H1 (cell line): ENCODE results near the gene OR4A15. TPM values are rescaled to one million over a fixed set of nuclear protein-coding genes. Genes with fewer than 3 reads are reported as not detected.

Source experiments
- CTCF ChIA-PET: fragments of 300-600 bp; sonication (Branson Sonifier 250); formaldehyde crosslinking; loops from one replicate; lab custom pipeline; 2021; ENCODE audit not compliant: partially characterized antibody; lab: Charles Lee
- POLR2A ChIA-PET: fragments of 300-600 bp; sonication (Branson Sonifier 250); formaldehyde crosslinking; loops from one replicate; lab custom pipeline; 2021; ENCODE audit warnings: inconsistent platforms; ENCODE audit not compliant: partially characterized antibody; lab: Charles Lee
- DNase-seq, 2 experiments: peaks; one replicate each; pipeline versions ENCODE4 v3.0.0 to v3.0.0-alpha.2; 2010 to 2022; ENCODE audit warnings: low spot score in 2 of 2, low read depth in 1 of 2, mixed read lengths in 1 of 2
- FAIRE-seq: peaks from 2 replicates; lab custom pipeline; 2011; peaks lifted over from hg19 to GRCh38; lab: Jason Lieb, UNC
- H2AFZ ChIP-seq: 2 replicates; pipeline ENCODE4 v1.8.1; 2012; ENCODE audit warnings: low read length, inconsistent platforms
- H2AK5ac ChIP-seq: 2 replicates; pipeline ENCODE4 v1.6.1; 2013; ENCODE audit warnings: low read depth, low read length
- H2BK120ac ChIP-seq: replicated peaks from 2 replicates; pipeline ENCODE3; 2013; ENCODE audit warnings: low read depth, low read length, inconsistent platforms
- H2BK12ac ChIP-seq: 2 replicates; pipeline ENCODE4 v1.6.1; 2013; ENCODE audit warnings: low read depth, low read length
- H2BK15ac ChIP-seq: 2 replicates; pipeline ENCODE4 v1.6.1; 2013; ENCODE audit warnings: low read length
- H2BK20ac ChIP-seq: 2 replicates; pipeline ENCODE4 v1.6.1; 2013; ENCODE audit warnings: low read length
- H2BK5ac ChIP-seq: 2 replicates; pipeline ENCODE4 v1.6.1; 2013; ENCODE audit warnings: low read depth, low read length
- H3K14ac ChIP-seq: 2 replicates; pipeline ENCODE4 v1.6.1; 2013; ENCODE audit warnings: inconsistent platforms; ENCODE audit not compliant: insufficient read length
- H3K18ac ChIP-seq: 2 replicates; pipeline ENCODE4 v1.6.1; 2013; ENCODE audit warnings: low read length; ENCODE audit errors: extremely low read depth
- H3K23ac ChIP-seq: 2 replicates; pipeline ENCODE4 v1.6.1; 2013; ENCODE audit warnings: inconsistent platforms; ENCODE audit not compliant: insufficient read length
- H3K23me2 ChIP-seq: 2 replicates; pipeline ENCODE4 v1.6.1; 2013; ENCODE audit warnings: low read depth, low read length
- H3K27ac ChIP-seq: 2 replicates; pipeline ENCODE4 v1.6.1; 2011; ENCODE audit warnings: low read depth, low read length, inconsistent platforms
- H3K27me3 ChIP-seq, 4 experiments: replicated peaks in 1 of 4; 1 replicate in 1 of 4; 2 replicates in 3 of 4; pipeline versions ENCODE4 v1.6.1 to v1.8.1; 2011 to 2013; ENCODE audit warnings: low read length in 3 of 4, mild to moderate bottlenecking in 3 of 4, inconsistent platforms in 2 of 4, mixed read lengths in 2 of 4, moderate library complexity in 1 of 4; ENCODE audit not compliant: control insufficient read depth in 3 of 4, insufficient read depth in 3 of 4; ENCODE audit errors: extremely low read depth in 1 of 4
- H3K36me3 ChIP-seq, 4 experiments: 2 replicates each; pipeline versions ENCODE4 v1.6.1 to v1.8.1; 2011 to 2013; ENCODE audit warnings: mild to moderate bottlenecking in 4 of 4, low read length in 3 of 4, moderate library complexity in 2 of 4, control low read depth in 1 of 4, inconsistent platforms in 1 of 4; ENCODE audit not compliant: insufficient read depth in 4 of 4, control insufficient read depth in 2 of 4
- H3K4ac ChIP-seq: replicated peaks from 2 replicates; pipeline ENCODE3; 2013; ENCODE audit warnings: low read length, low read depth, mixed read lengths, inconsistent platforms; ENCODE audit not compliant: insufficient read length
- H3K4me1 ChIP-seq, 4 experiments: replicated peaks in 1 of 4; 1 replicate in 1 of 4; 2 replicates in 3 of 4; pipeline versions ENCODE4 v1.6.1 to v1.8.1; 2011 to 2013; ENCODE audit warnings: low read length in 3 of 4, inconsistent platforms in 2 of 4, mixed read lengths in 1 of 4; ENCODE audit not compliant: insufficient read depth in 4 of 4, control insufficient read depth in 3 of 4
- H3K4me2 ChIP-seq, 2 experiments: 2 replicates each; pipeline versions ENCODE4 v1.6.1 to v1.8.1; 2011 to 2013; ENCODE audit warnings: low read depth in 2 of 2, low read length in 2 of 2, control low read depth in 1 of 2, inconsistent platforms in 1 of 2, mild to moderate bottlenecking in 1 of 2; ENCODE audit not compliant: insufficient read depth in 1 of 2
- H3K4me3 ChIP-seq, 4 experiments: fragments of 200-600, 300-600 bp in 1 of 4; sonication (generic), shearing (Covaris generic), sonication (Bioruptor Twin) in 1 of 4; 2 replicates each; pipeline versions ENCODE4 v1.5.1 to v1.8.1; 2011 to 2016; ENCODE audit warnings: low read length in 4 of 4, low read depth in 3 of 4, control low read depth in 2 of 4, inconsistent platforms in 2 of 4, mild to moderate bottlenecking in 2 of 4, mixed read lengths in 1 of 4, moderate library complexity in 1 of 4; ENCODE audit not compliant: insufficient read depth in 2 of 4; ENCODE audit errors: extremely low read depth in 1 of 4
- H3K56ac ChIP-seq: replicated peaks from 2 replicates; pipeline ENCODE3; 2013; ENCODE audit warnings: low read depth, mild to moderate bottlenecking, mixed read lengths, low read length, inconsistent platforms; ENCODE audit not compliant: insufficient read length
- H3K79me1 ChIP-seq: 2 replicates; pipeline ENCODE4 v1.6.1; 2013; ENCODE audit warnings: low read depth, low read length, control low read depth
- H3K79me2 ChIP-seq, 2 experiments: 2 replicates each; pipeline versions ENCODE4 v1.6.1 to v1.8.1; 2012 to 2013; ENCODE audit warnings: low read length in 2 of 2, mild to moderate bottlenecking in 2 of 2, inconsistent platforms in 1 of 2; ENCODE audit not compliant: insufficient read depth in 2 of 2, control insufficient read depth in 1 of 2
- H3K9ac ChIP-seq, 4 experiments: replicated peaks in 1 of 4; 1 replicate in 1 of 4; 2 replicates in 3 of 4; pipeline versions ENCODE4 v1.6.1 to v1.8.1; 2011 to 2013; ENCODE audit warnings: low read depth in 3 of 4, low read length in 3 of 4, control low read depth in 2 of 4, mild to moderate bottlenecking in 2 of 4, moderate library complexity in 2 of 4, inconsistent platforms in 1 of 4; ENCODE audit errors: extremely low read depth in 1 of 4
- H3K9me3 ChIP-seq, 2 experiments: 2 replicates each; pipeline versions ENCODE4 v1.6.1 to v1.8.1; 2012 to 2013; ENCODE audit warnings: mild to moderate bottlenecking in 2 of 2, moderate library complexity in 2 of 2, control low read depth in 1 of 2, inconsistent platforms in 1 of 2, low read depth in 1 of 2, low read length in 1 of 2, mixed read lengths in 1 of 2; ENCODE audit not compliant: insufficient read depth in 2 of 2
- H4K20me1 ChIP-seq, 2 experiments: replicated peaks in 1 of 2; 2 replicates each; pipeline versions ENCODE3 to v1.8.1; 2011 to 2013; ENCODE audit warnings: inconsistent platforms in 2 of 2, low read length in 2 of 2, mild to moderate bottlenecking in 1 of 2; ENCODE audit not compliant: insufficient read depth in 2 of 2, control insufficient read depth in 1 of 2
- H4K5ac ChIP-seq: 2 replicates; pipeline ENCODE4 v1.6.1; 2013; ENCODE audit warnings: low read length, low read depth, mixed read lengths, inconsistent platforms; ENCODE audit not compliant: insufficient read length
- H4K8ac ChIP-seq: 2 replicates; pipeline ENCODE4 v1.8.0; 2013; ENCODE audit warnings: mild to moderate bottlenecking, moderate library complexity, low read length, inconsistent platforms; ENCODE audit not compliant: insufficient read depth; ENCODE audit errors: extremely low read depth
- H4K91ac ChIP-seq: replicated peaks from 2 replicates; pipeline ENCODE3; 2013; ENCODE audit warnings: low read length, mixed read lengths, inconsistent platforms; ENCODE audit not compliant: insufficient read length
- ASH2L ChIP-seq: fragments of 200-600, 300-600 bp; sonication (generic); IDR thresholded peaks from one replicate; pipeline ENCODE4 v1.7.1; 2017; ENCODE audit warnings: low read length
- CBX5 ChIP-seq: fragments of 300-800, 300-1000 bp; sonication (generic); IDR thresholded peaks from 2 replicates; pipeline ENCODE4 v1.7.1; 2016; ENCODE audit warnings: antibody characterized with exemption, low read length, low read depth
- GTF2F1 ChIP-seq: IDR thresholded peaks from 2 replicates; pipeline ENCODE4 v1.6.1; 2012; ENCODE audit warnings: low read depth, low read length, improper control_type of control experiment, borderline replicate concordance
- KDM5A ChIP-seq: fragments of 200-600 bp; IDR thresholded peaks from 2 replicates; pipeline ENCODE4 v1.7.1; 2012; ENCODE audit warnings: mild to moderate bottlenecking, low read length, inconsistent platforms, mixed read lengths
- TEAD4 ChIP-seq: IDR thresholded peaks from 2 replicates; pipeline ENCODE4 v1.6.1; 2012; ENCODE audit warnings: low read depth, low read length, inconsistent platforms, mixed read lengths
- WGBS, 2 experiments: shearing (Covaris generic) in 1 of 2; methylation state at CpG; one replicate each; pipeline versions ENCODE4 v1.1.6 to v1.1.7; 2013 to 2015; ENCODE audit warnings: low lambda C conversion rate in 2 of 2, mixed read lengths in 2 of 2, inconsistent platforms in 1 of 2, low coverage in 1 of 2, missing lambda C conversion rate in 1 of 2; ENCODE audit not compliant: insufficient replicate concordance in 2 of 2, insufficient coverage in 1 of 2, insufficient read length in 1 of 2; ENCODE audit errors: extremely low coverage in 1 of 2, missing lambda C conversion rate in 1 of 2; 5-methylcytosine and 5-hydroxymethylcytosine counted together
- long read RNA-seq, 2 experiments: library from RNA in 1 of 2; library from capped mRNA in 1 of 2; stranded (forward); transcript quantifications; one replicate each; pipeline ENCODE4 v2.0.0, GENCODE V29; 2021; ENCODE audit warnings: inconsistent platforms in 1 of 2
- polyA minus RNA-seq, 3 experiments: library from RNA; depleted of rRNA, polyadenylated mRNA; stranded (reverse); fragments of >200 nt; gene quantifications; 1 replicate in 2 of 3; 2 replicates in 1 of 3; pipeline ENCODE4 v1.2.3, GENCODE V29; 2011
- polyA plus RNA-seq, 7 experiments: library from polyadenylated mRNA; depleted of rRNA in 3 of 7; stranded (reverse) in 5 of 7; unstranded in 2 of 7; fragments of >200 nt in 5 of 7; fragments of 200-250 nt in 2 of 7; gene quantifications; 1 replicate in 5 of 7; 2 replicates in 1 of 7; 4 replicates in 1 of 7; pipeline versions ENCODE4 v1.2.1 to v1.2.3, GENCODE V29; 2011 to 2013; ENCODE audit warnings: missing spikeins in 2 of 7, mixed read lengths in 2 of 7
- total RNA-seq: library from RNA; stranded (reverse); fragmentation: NEBNext Ultra II Directional; extraction: Animal tissue kit (Norgen Biotek cat#: 25700); gene quantifications from 2 replicates; pipeline ENCODE4 v1.2.1, GENCODE V29; 2021

OR4A15 gene
- not detected in 2 replicates for total RNA-seq
- polyA plus RNA-seq (2011; rRNA removed): not detected in 2 replicates
- polyA plus RNA-seq (2011; cell fraction: cytosol; rRNA removed): not detected
- polyA plus RNA-seq (2011; cell fraction: nucleus; rRNA removed): not detected
- not detected in 4 replicates for polyA plus RNA-seq (2012, experiment 1 of 2)
- not detected for polyA plus RNA-seq (2012, experiment 2 of 2)
- not detected for polyA plus RNA-seq (2013, experiment 1 of 2)
- not detected for polyA plus RNA-seq (2013, experiment 2 of 2)
- not detected in 2 replicates for polyA minus RNA-seq (2011; rRNA and poly(A)+ RNA removed)
- not detected for polyA minus RNA-seq (2011; cell fraction: cytosol; rRNA and poly(A)+ RNA removed)
- not detected for polyA minus RNA-seq (2011; cell fraction: nucleus; rRNA and poly(A)+ RNA removed)
- long read RNA-seq, experiment 1: 0 reads
- long read RNA-seq, experiment 2: 0 reads

DNA sequence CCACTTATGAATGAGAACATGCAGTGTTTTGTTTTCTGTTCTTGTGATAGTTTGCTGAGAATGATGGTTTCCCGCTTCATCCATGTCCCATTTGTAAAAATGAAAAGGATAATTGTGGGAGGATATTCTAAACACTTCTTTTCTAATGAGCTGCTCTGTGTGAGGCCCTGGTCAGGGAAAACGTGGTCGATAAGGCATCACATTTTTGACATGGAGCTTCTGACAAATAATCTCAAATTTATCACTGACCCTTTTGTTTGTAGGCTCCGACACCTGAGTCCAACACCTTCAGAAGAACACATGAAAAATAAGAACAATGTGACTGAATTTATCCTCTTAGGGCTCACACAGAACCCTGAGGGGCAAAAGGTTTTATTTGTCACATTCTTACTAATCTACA, at the start of gene OR4A15:
TSS of gene OR4A15 (plus strand) at position 301 of the 400 bp plus-strand sequence. CDS start at position 301, 0 bp downstream.
- H4K8ac ChIP-seq: no peak within 1 kb of the TSS
- ChIA-PET CTCF (no interaction called here), POLR2A (no interaction called here)
- no peak within 1 kb of the TSS for H3K18ac ChIP-seq
- FAIRE-seq (no peak), DNase-seq (no peak)
- H3K14ac ChIP-seq: no peak within 1 kb of the TSS
- H3K23me2 ChIP-seq: no peaks in the 10 kb centered on the region
- no peaks in the 10 kb centered on the region for H3K79me1 ChIP-seq
- peaks cover 56 to 69% of the 10 kb centered on the region in 2 experiments for H3K9me3 ChIP-seq
- H3K79me2 ChIP-seq: no peaks in the 10 kb centered on the region
- no peak within 1 kb of the TSS for H3K23ac ChIP-seq
- no peak within 1 kb of the TSS for H2BK20ac ChIP-seq
- no peak within 1 kb of the TSS for H2AFZ ChIP-seq
- no peak within 1 kb of the TSS for H2AK5ac ChIP-seq
- H2BK12ac ChIP-seq: no peak within 1 kb of the TSS
- H3K27me3 ChIP-seq: no peaks in the 10 kb centered on the region
- H3K27ac ChIP-seq: no peak within 1 kb of the TSS
- no peak within 1 kb of the TSS for H2BK5ac ChIP-seq
- no peak within 1 kb of the TSS for H4K91ac ChIP-seq
- TF ChIP-seq TEAD4 (no peak), KDM5A (no peak), CBX5 (no peak), ASH2L (no peak), GTF2F1 (no peak)
- TF ChIP-seq, all 59 proteins: peak for 0
- H3K36me3 ChIP-seq: no peaks in the 10 kb centered on the region
- no peak within 1 kb of the TSS for H2BK15ac ChIP-seq
- H3K4me2 ChIP-seq: no peak within 1 kb of the TSS
- H2BK120ac ChIP-seq: no peak within 1 kb of the TSS
- no peaks in the 10 kb centered on the region for H3K4me1 ChIP-seq
- no peak within 1 kb of the TSS for H3K4me3 ChIP-seq
- H3K56ac ChIP-seq: no peak within 1 kb of the TSS
- no peak within 1 kb of the TSS for H3K4ac ChIP-seq
- H3K9ac ChIP-seq: no peak within 1 kb of the TSS
- no peak within 1 kb of the TSS for H4K5ac ChIP-seq
- 68% methylated on average over 4 of the region's 4 CpGs; no CpG with 5 or more reads in 1 of the 2 experiments for WGBS, 2 experiments
- no peaks in the 10 kb centered on the region for H4K20me1 ChIP-seq
